HL-60 (cell line): ENCODE measurements around the gene KRT75.

Source experiments
- DNase-seq, 2 experiments: peaks; one replicate each; pipeline ENCODE4 v3.0.0-alpha.2; 2010 to 2020; ENCODE audit warnings: low read depth in 1 of 2, low spot score in 1 of 2
- H3K27ac ChIP-seq: fragments of 250-450 bp; sonication (Bioruptor Pico); replicated peaks from 2 replicates; pipeline ENCODE4 v1.5.1; 2020; ENCODE audit warnings: mild to moderate bottlenecking, moderate library complexity
- H3K27me3 ChIP-seq: fragments of 250-450 bp; sonication (Bioruptor Pico); 2 replicates; pipeline ENCODE4 v1.5.1; 2021; ENCODE audit warnings: mild to moderate bottlenecking, moderate library complexity; ENCODE audit not compliant: insufficient read depth, poor library complexity, severe bottlenecking
- H3K4me3 ChIP-seq: replicated peaks from 2 replicates; pipeline ENCODE4 v1.5.1; 2011; ENCODE audit warnings: mild to moderate bottlenecking, control low read depth, low read length; ENCODE audit not compliant: insufficient read depth
- GABPA ChIP-seq: IDR thresholded peaks from 2 replicates; pipeline ENCODE4 v1.6.1; 2012; ENCODE audit warnings: low read depth
- POLR2AphosphoS5 ChIP-seq: IDR thresholded peaks from 2 replicates; pipeline ENCODE4 v1.6.1; 2012; ENCODE audit warnings: low read depth
- SPI1 ChIP-seq: IDR thresholded peaks from 2 replicates; pipeline ENCODE4 v1.6.1; 2012; ENCODE audit warnings: low read depth, mild to moderate bottlenecking, borderline replicate concordance
- TF ChIP-seq, protein P1 (sequence below): IDR thresholded peaks from 2 replicates; pipeline ENCODE4 v1.6.1; 2012; ENCODE audit warnings: low read depth; ENCODE audit not compliant: insufficient replicate concordance
- TF ChIP-seq, protein P2 (sequence below): IDR thresholded peaks from one replicate; pipeline ENCODE4 v1.5.1; 2011; ENCODE audit warnings: low read length, control low read depth, inconsistent platforms; ENCODE audit not compliant: insufficient read depth

Gene KRT75

DNA sequence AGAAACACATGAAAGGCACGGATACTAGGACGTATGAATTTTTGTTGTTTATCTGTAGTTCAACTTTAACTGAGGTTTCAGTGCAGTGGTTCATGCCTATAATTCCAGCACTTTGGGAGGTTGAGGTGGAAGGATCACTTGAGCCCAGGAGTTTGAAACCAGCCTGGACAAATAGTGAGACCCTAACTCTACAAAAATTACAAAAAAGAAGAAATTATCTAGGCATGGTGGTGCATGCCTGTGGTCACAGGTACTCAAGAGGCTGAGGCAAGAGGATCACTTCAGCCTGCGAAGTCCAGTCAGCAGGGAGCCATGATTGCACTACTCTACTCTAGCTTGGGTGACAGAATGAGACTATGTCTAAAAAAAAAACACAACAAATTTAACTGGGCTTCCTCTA, 9.8 kb upstream of the KRT75 start:
- Histone ChIP-seq H3K27me3 (peaks cover 5% of the 10 kb centered on the region), H3K27ac (no peak overlapping the region), H3K4me3 (no peak overlapping the region)
- DNase-seq = no peak
- TF ChIP-seq, protein P1, sequence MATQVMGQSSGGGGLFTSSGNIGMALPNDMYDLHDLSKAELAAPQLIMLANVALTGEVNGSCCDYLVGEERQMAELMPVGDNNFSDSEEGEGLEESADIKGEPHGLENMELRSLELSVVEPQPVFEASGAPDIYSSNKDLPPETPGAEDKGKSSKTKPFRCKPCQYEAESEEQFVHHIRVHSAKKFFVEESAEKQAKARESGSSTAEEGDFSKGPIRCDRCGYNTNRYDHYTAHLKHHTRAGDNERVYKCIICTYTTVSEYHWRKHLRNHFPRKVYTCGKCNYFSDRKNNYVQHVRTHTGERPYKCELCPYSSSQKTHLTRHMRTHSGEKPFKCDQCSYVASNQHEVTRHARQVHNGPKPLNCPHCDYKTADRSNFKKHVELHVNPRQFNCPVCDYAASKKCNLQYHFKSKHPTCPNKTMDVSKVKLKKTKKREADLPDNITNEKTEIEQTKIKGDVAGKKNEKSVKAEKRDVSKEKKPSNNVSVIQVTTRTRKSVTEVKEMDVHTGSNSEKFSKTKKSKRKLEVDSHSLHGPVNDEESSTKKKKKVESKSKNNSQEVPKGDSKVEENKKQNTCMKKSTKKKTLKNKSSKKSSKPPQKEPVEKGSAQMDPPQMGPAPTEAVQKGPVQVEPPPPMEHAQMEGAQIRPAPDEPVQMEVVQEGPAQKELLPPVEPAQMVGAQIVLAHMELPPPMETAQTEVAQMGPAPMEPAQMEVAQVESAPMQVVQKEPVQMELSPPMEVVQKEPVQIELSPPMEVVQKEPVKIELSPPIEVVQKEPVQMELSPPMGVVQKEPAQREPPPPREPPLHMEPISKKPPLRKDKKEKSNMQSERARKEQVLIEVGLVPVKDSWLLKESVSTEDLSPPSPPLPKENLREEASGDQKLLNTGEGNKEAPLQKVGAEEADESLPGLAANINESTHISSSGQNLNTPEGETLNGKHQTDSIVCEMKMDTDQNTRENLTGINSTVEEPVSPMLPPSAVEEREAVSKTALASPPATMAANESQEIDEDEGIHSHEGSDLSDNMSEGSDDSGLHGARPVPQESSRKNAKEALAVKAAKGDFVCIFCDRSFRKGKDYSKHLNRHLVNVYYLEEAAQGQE = no peak
- TF ChIP-seq, protein P2, sequence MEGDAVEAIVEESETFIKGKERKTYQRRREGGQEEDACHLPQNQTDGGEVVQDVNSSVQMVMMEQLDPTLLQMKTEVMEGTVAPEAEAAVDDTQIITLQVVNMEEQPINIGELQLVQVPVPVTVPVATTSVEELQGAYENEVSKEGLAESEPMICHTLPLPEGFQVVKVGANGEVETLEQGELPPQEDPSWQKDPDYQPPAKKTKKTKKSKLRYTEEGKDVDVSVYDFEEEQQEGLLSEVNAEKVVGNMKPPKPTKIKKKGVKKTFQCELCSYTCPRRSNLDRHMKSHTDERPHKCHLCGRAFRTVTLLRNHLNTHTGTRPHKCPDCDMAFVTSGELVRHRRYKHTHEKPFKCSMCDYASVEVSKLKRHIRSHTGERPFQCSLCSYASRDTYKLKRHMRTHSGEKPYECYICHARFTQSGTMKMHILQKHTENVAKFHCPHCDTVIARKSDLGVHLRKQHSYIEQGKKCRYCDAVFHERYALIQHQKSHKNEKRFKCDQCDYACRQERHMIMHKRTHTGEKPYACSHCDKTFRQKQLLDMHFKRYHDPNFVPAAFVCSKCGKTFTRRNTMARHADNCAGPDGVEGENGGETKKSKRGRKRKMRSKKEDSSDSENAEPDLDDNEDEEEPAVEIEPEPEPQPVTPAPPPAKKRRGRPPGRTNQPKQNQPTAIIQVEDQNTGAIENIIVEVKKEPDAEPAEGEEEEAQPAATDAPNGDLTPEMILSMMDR = no peak
- TF ChIP-seq GABPA (no peak), SPI1 (no peak), POLR2AphosphoS5 (no peak)

DNA sequence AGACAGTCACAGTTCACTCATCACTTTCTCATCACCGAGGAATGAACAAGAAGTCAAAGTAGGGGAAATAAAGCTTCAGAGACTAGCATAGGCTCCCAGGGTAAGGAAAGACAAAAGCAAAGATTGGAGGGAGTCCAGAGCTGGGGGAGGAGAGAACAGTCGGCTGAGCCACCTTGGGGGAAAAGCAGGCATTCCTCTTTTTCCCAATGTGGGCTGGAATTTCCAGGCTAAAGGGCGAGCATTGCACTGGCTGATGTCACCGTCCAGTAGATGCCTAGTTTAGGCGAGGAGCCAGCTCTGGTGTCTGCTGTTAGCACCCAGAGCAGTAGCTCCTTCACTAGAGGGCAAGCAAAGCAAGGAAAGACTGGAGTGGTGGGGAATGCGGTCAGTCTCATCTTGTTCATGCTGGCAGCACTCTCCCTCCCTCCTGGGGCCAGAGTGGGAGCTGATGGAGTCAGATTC, 8.5 kb upstream of the KRT75 start:
- no peak overlapping the region for H3K27ac ChIP-seq
- TF ChIP-seq POLR2AphosphoS5 = no peak
- TF ChIP-seq, protein P1 = no peak
- no peak for TF ChIP-seq GABPA
- TF ChIP-seq, protein P2 = no peak
- TF ChIP-seq SPI1 = no peak
- no peak for DNase-seq
- H3K4me3 ChIP-seq = no peak overlapping the region
- peaks cover 5% of the 10 kb centered on the region for H3K27me3 ChIP-seq

DNA sequence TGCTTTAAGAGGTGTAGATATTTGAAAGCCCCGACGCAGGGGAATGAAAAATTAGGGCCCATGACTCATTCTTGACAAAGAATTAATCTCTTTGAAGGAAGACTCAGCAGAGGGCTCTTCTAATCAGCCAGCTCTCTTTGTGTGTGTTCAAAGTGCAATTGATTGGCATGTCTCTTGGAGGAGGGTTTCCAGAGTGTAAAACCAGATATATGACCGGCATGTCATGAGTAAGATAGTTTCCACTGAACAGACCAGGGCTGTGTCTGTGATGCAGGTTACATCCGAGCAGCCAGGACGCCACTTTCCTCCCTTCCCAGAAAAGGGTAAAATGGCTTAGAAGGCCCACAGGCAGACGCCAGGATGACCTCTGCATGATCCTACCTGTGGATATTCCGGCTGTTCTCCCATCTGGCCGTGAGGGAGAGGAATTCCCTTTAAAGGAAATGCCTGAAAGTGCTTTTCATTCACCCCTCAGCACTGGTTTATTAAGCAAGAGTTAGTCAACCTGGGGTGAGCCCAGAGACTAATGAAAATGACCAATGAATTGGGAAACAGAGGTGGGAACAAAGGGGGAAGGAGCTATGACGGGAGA, 7.2 kb upstream of the KRT75 start:
- TF ChIP-seq, protein P1 = no peak
- TF ChIP-seq GABPA (no peak), POLR2AphosphoS5 (no peak), SPI1 (no peak)
- TF ChIP-seq, protein P2 = no peak
- no peak for DNase-seq

More for the DNA sequence above, 7.2 kb upstream of the KRT75 start:
- Histone ChIP-seq H3K4me3 (no peak overlapping the region), H3K27ac (no peak overlapping the region), H3K27me3 (peaks cover 5% of the 10 kb centered on the region)
